K562 (cell line): ENCODE measurements around the gene EHD2. TPM values are rescaled to one million over a fixed set of nuclear protein-coding genes. Genes with fewer than 3 reads are reported as not detected.
"Not testable (repeated sequence)": the region's sequence is repeated elsewhere in the genome, so short reads cannot be mapped to it uniquely, and the experiment has no call there.

Source experiments
- ATAC-seq: fragments of 200-7000 bp; cut with Tn5 transposase; 3 replicates; pipeline ENCODE4 v1.9.1; 2020; ENCODE audit warnings: moderate library complexity
- BruUV-seq: library from RNA; stranded (reverse); fragments of 400-500 nt; replicated peaks from 2 replicates; lab custom pipeline; 2021; lab: Mats Ljungman, UMichigan
- CTCF ChIA-PET: fragments of 300-600 bp; formaldehyde crosslinking; extraction: SDS; loops from one replicate; lab custom pipeline; 2021; ENCODE audit warnings: low intra/inter-chr PET ratio; lab: Yijun Ruan, JAX
- POLR2A ChIA-PET: fragments of 300-600, 350-650 bp; sonication (Branson Sonifier 250); formaldehyde crosslinking; extraction: SDS; loops from one replicate; lab custom pipeline; 2021; ENCODE audit warnings: antibody characterized with exemption, inconsistent platforms; lab: Yijun Ruan, JAX
- DNase-seq, 4 experiments: peaks; one replicate each; pipeline versions ENCODE4 v3.0.0 to v3.0.0-alpha.2; 2011 to 2018; ENCODE audit warnings: low spot score in 3 of 4, mixed read lengths in 3 of 4; ENCODE audit errors: extremely low read depth in 1 of 4
- FAIRE-seq: peaks from 2 replicates; lab custom pipeline; 2011; peaks lifted over from hg19 to GRCh38; lab: Jason Lieb, UNC
- H2AFZ ChIP-seq: 2 replicates; pipeline ENCODE4 v1.6.0; 2011; ENCODE audit warnings: low read depth, low read length, control low read depth, inconsistent platforms
- H3K27ac ChIP-seq: fragments of 200-600 bp; 3 replicates; pipeline ENCODE4 v1.8.0; 2011; ENCODE audit warnings: low read depth, mild to moderate bottlenecking, control low read depth, inconsistent platforms, low read length, moderate library complexity, mixed read lengths; ENCODE audit errors: extremely low read depth
- H3K27me3 ChIP-seq, 2 experiments: fragments of 300-600 bp in 1 of 2; 2 replicates in 1 of 2; 3 replicates in 1 of 2; pipeline versions ENCODE4 v1.6.0 to v1.8.0; 2011; ENCODE audit warnings: inconsistent platforms in 2 of 2, low read length in 2 of 2, mild to moderate bottlenecking in 1 of 2, mixed read lengths in 1 of 2, moderate library complexity in 1 of 2; ENCODE audit not compliant: control insufficient read depth in 2 of 2, insufficient read depth in 2 of 2
- H3K36me3 ChIP-seq: fragments of 300-600 bp; 3 replicates; pipeline ENCODE4 v1.8.0; 2011; ENCODE audit warnings: mild to moderate bottlenecking, low read length, inconsistent platforms; ENCODE audit not compliant: control insufficient read depth, insufficient read depth
- H3K4me1 ChIP-seq, 2 experiments: fragments of 200-600 bp in 1 of 2; replicated peaks in 1 of 2; 2 replicates in 1 of 2; 3 replicates in 1 of 2; pipeline versions ENCODE4 v1.5.1 to v1.8.0; 2011; ENCODE audit warnings: inconsistent platforms in 2 of 2, low read length in 2 of 2, mild to moderate bottlenecking in 1 of 2, mixed read lengths in 1 of 2, moderate library complexity in 1 of 2; ENCODE audit not compliant: control insufficient read depth in 2 of 2, insufficient read depth in 2 of 2
- H3K4me2 ChIP-seq: 2 replicates; pipeline ENCODE4 v1.6.1; 2011; ENCODE audit warnings: low read length, control low read depth, inconsistent platforms, mixed read lengths; ENCODE audit not compliant: insufficient read depth
- H3K4me3 ChIP-seq: fragments of 200-600 bp; sonication (generic), shearing (Covaris generic); 2 replicates; pipeline ENCODE4 v1.5.1; 2016; ENCODE audit warnings: control low read depth, inconsistent platforms
- H3K79me2 ChIP-seq: fragments of 200-600 bp; 3 replicates; pipeline ENCODE4 v1.8.0; 2011; ENCODE audit warnings: low read length, inconsistent platforms; ENCODE audit not compliant: control insufficient read depth, insufficient read depth
- H3K9ac ChIP-seq, 2 experiments: 2 replicates each; pipeline versions ENCODE4 v1.6.0 to v1.6.1; 2011; ENCODE audit warnings: low read depth in 2 of 2, low read length in 2 of 2, control low read depth in 1 of 2, inconsistent platforms in 1 of 2, mild to moderate bottlenecking in 1 of 2, mixed read lengths in 1 of 2; ENCODE audit not compliant: insufficient read depth in 1 of 2
- H3K9me1 ChIP-seq: one replicate; pipeline ENCODE4 v1.6.0; 2011; ENCODE audit warnings: inconsistent platforms, mild to moderate bottlenecking, low read length, moderate library complexity; ENCODE audit not compliant: control insufficient read depth, insufficient read depth
- H3K9me3 ChIP-seq: replicated peaks from 2 replicates; pipeline ENCODE4 v1.5.1; 2011; ENCODE audit warnings: low read depth, low read length, inconsistent platforms; ENCODE audit not compliant: control insufficient read depth, insufficient read depth
- H4K20me1 ChIP-seq: replicated peaks from 2 replicates; pipeline ENCODE4 v1.6.1; 2011; ENCODE audit warnings: low read length, inconsistent platforms, mixed read lengths; ENCODE audit not compliant: control insufficient read depth, insufficient read depth
- MXD1 ChIP-seq: fragments of 250-450 bp; sonication (Bioruptor Pico); IDR thresholded peaks from 2 replicates; pipeline ENCODE4 v1.8.0; 2021; ENCODE audit warnings: borderline replicate concordance, mild to moderate bottlenecking, moderate library complexity; ENCODE audit not compliant: poor library complexity, severe bottlenecking
- ZNF518B ChIP-seq: fragments of 250-450 bp; sonication (Bioruptor Pico); IDR thresholded peaks from 2 replicates; pipeline ENCODE4 v1.5.0; 2021; ENCODE audit warnings: mild to moderate bottlenecking, moderate library complexity
- WGBS: fragments of 100-300 bp; shearing (Covaris generic); methylation state at CpG from one replicate; pipeline ENCODE4 v1.1.6; 2016; ENCODE audit warnings: low coverage, mixed read lengths; ENCODE audit not compliant: insufficient coverage; ENCODE audit errors: missing lambda C conversion rate; 5-methylcytosine and 5-hydroxymethylcytosine counted together
- in situ Hi-C: fragments of 300-500 bp; cut with MboI; formaldehyde crosslinking; loops from 4 replicates; pipeline ENCODE4 v1.15.0; 2018; ENCODE audit warnings: inconsistent platforms, mixed read lengths
- intact Hi-C: fragments of 100-400 bp; cut with micrococcal nuclease; formaldehyde crosslinking; loops from 2 replicates; pipeline ENCODE4 v1.14.2; 2022
- polyA plus RNA-seq, 8 experiments: library from polyadenylated mRNA; depleted of rRNA in 4 of 8; stranded (reverse) in 5 of 8; unstranded in 3 of 8; fragments of >200 nt; fragmentation: Nextera tagmentation in 2 of 8; fragmentation: Illumina TruSeq in 1 of 8; extraction: Ambion mirVana in 2 of 8; extraction: Trizol in 1 of 8; gene quantifications; 2 replicates each; pipeline versions ENCODE4 v1.2.1 to v1.2.3, GENCODE V29; 2011 to 2014; ENCODE audit warnings: inconsistent platforms in 1 of 8, missing spikeins in 1 of 8
- total RNA-seq, 7 experiments: library from RNA; depleted of rRNA in 6 of 7; stranded (reverse); fragments of >200 nt in 6 of 7; fragmentation: Illumina TruSeq in 2 of 7; extraction: Trizol in 2 of 7; gene quantifications; 2 replicates each; pipeline versions ENCODE4 v1.2.1 to v1.2.3, GENCODE V29; 2011 to 2021; ENCODE audit warnings: low replicate concordance in 1 of 7

EHD2 gene
- total and polyA plus RNA-seq, 9 of the 15 experiments (the other 6 are each of a cell fraction or from before 2014, with no cell fraction given): 1.7 to 32.2 (median 3.0) TPM

- TF ChIP-seq ZNF518B (CRISPR knock-in tag) (no peak), MXD1 (CRISPR knock-in tag) (no peak)
These were observed 73.3 kb downstream of the EHD2 start (continued) for GRCh38 chr19:47786566-47786965.

- FAIRE-seq, H2AFZ ChIP-seq, H3K9ac ChIP-seq, H3K79me2 ChIP-seq, H3K4me3 ChIP-seq, H3K9me3 ChIP-seq, H4K20me1 ChIP-seq, H3K4me2 ChIP-seq, H3K27me3 ChIP-seq, H3K4me1 ChIP-seq, BruUV-seq, intact Hi-C loops, H3K27ac ChIP-seq, ATAC-seq, H3K9me1 ChIP-seq, DNase-seq: not testable (repeated sequence)
- in situ Hi-C loops: loop anchor here (5.0 kb wide), 1 partner anchor 75 kb away; the partner anchor contains the start of gene EHD2
- WGBS: 65% methylated on average over 9 of the region's 10 CpGs
- ChIA-PET CTCF (interaction anchor here (2.4 to 3.0 kb wide), 2 partner anchors 21 to 88 kb away, joined by 18 to 30 read pairs; no protein-coding TSS in a partner anchor), POLR2A (interaction anchor here (1.0 kb wide), 1 partner anchor 9 kb away, joined by 6 read pairs; the partner anchor contains the start of gene SELENOW)
- H3K36me3 ChIP-seq: peaks cover 26% of the 10 kb centered on the region; the same call in 2 of the 3 replicates
These were observed 74.1 kb downstream of the EHD2 start for GRCh38 chr19:47787307-47787706.

- not testable (repeated sequence) for H3K27ac ChIP-seq, H2AFZ ChIP-seq, H3K4me2 ChIP-seq, DNase-seq, H3K9me3 ChIP-seq, H3K4me1 ChIP-seq, H4K20me1 ChIP-seq, H3K9me1 ChIP-seq, H3K79me2 ChIP-seq, ATAC-seq, H3K4me3 ChIP-seq, H3K9ac ChIP-seq, FAIRE-seq, BruUV-seq, H3K27me3 ChIP-seq
- in situ Hi-C loops: loop anchor here (5.0 kb wide), 1 partner anchor 78 kb away; the partner anchor contains the start of gene EHD2
- CTCF ChIA-PET: interaction anchor here (0.8 to 1.4 kb wide), 3 partner anchors 24 to 249 kb away, joined by 3 to 9 read pairs (median 3); partner anchors contain the start of gene EHD2
- POLR2A ChIA-PET: interaction anchor here (1.1 kb wide), 1 partner anchor 24 kb away, joined by 3 read pairs; no protein-coding TSS in a partner anchor
- intact Hi-C loops: loop anchor here (2.0 kb wide), 1 partner anchor 77 kb away; the partner anchor contains the start of gene EHD2
- WGBS: 82% methylated on average over 13 of the region's 13 CpGs
- H3K36me3 ChIP-seq: peaks cover 11% of the 10 kb centered on the region; the same call in 1 of the 3 replicates
These were observed 76.6 kb downstream of the EHD2 start for GRCh38 chr19:47789811-47790210.
